ENCODE results near the gene PLA2G12A. TPM values are rescaled to one million over a fixed set of nuclear protein-coding genes. Genes with fewer than 3 reads are reported as not detected.

Gene PLA2G12A
- polyA plus RNA-seq, 6 donors from 2014 or later, result 16.0 to 37.6 (median 26.5) TPM

GRCh38 chr4:109718759-109719158, 11.1 kb downstream of the PLA2G12A start:
- H3K9me3 Mint-ChIP-seq, result no peaks in the 10 kb centered on the region

GRCh38 chr4:109713500-109713899, 16.4 kb downstream of the PLA2G12A start:
- Mint-ChIP-seq H3K9me3 (no peaks in the 10 kb centered on the region), H3K4me3 (no peak overlapping the region), H3K36me3 (peaks cover 0 to 16% of the 10 kb centered on the region in 2 donors), H3K4me1 (no peaks in the 10 kb centered on the region), H3K27me3 (no peaks in the 10 kb centered on the region), H3K27ac (no peak overlapping the region)
- DNase-seq, result no peak
- ATAC-seq (ENCODE audit: low read depth in 2 of 2), result no peak

More at GRCh38 chr4:109718759-109719158, 11.1 kb downstream of the PLA2G12A start:
- DNase-seq (no peak), ATAC-seq (ENCODE audit: low read depth in 2 of 2) (no peak)
- Mint-ChIP-seq H3K27ac (no peak overlapping the region), H3K4me1 (peaks cover 0 to 18% (median 16%) of the 10 kb centered on the region in 3 donors), H3K27me3 (no peaks in the 10 kb centered on the region), H3K4me3 (no peak overlapping the region), H3K36me3 (peaks cover 0 to 16% of the 10 kb centered on the region in 2 donors)

GRCh38 chr4:109708990-109709389, 20.9 kb downstream of the PLA2G12A start:
- Mint-ChIP-seq H3K27ac (no peak overlapping the region), H3K9me3 (no peaks in the 10 kb centered on the region), H3K27me3 (no peaks in the 10 kb centered on the region), H3K4me3 (peak overlapping the region in 1 of 8 donors; percentile 1), H3K36me3 (no peaks in the 10 kb centered on the region), H3K4me1 (peaks cover 2 to 3% (median 2%) of the 10 kb centered on the region in 3 donors)
- ATAC-seq (ENCODE audit: low read depth in 2 of 2), result no peak
- no peak for DNase-seq

- Mint-ChIP-seq H3K9me3 (no peaks in the 10 kb centered on the region), H3K27ac (no peak overlapping the region), H3K4me3 (peak overlapping the region in 1 of 8 donors; percentile 1), H3K4me1 (peaks cover 8% of the 10 kb centered on the region in 3 donors), H3K27me3 (no peaks in the 10 kb centered on the region), H3K36me3 (no peaks in the 10 kb centered on the region)
- ATAC-seq (ENCODE audit: low read depth in 2 of 2) (no peak), DNase-seq (no peak)
Observed at GRCh38 chr4:109708435-109708834, 21.4 kb downstream of the PLA2G12A start.

GRCh38 chr4:109703664-109704361, 26.1 kb downstream of the PLA2G12A start:
- Mint-ChIP-seq H3K4me1 (peaks cover 22 to 28% (median 23%) of the 10 kb centered on the region in 3 donors), H3K27ac (peak overlapping the region; percentile 63 to 88 (median 78)), H3K36me3 (no peaks in the 10 kb centered on the region), H3K9me3 (no peaks in the 10 kb centered on the region), H3K4me3 (peak overlapping the region; percentile 93 to 96 (median 95)), H3K27me3 (no peaks in the 10 kb centered on the region)
- no peak for ATAC-seq (ENCODE audit: low read depth in 2 of 2)
- DNase-seq, result no peak

GRCh38 chr4:109702950-109703663, 26.8 kb downstream of the PLA2G12A start, which contains the start of gene CASP6:
Gene CASP6 (minus strand): TSS chr4:109703445. CDS start chr4:109703395, 50 bp downstream.
- no peaks in the 10 kb centered on the region for H3K36me3 Mint-ChIP-seq
- ATAC-seq (ENCODE audit: low read depth in 2 of 2), result peak; percentile 87 to 90
- peaks cover 22 to 28% (median 23%) of the 10 kb centered on the region in 3 donors for H3K4me1 Mint-ChIP-seq

GRCh38 chr4:109701566-109702410, 28.1 kb downstream of the PLA2G12A start:
- Mint-ChIP-seq H3K4me3 (peak overlapping the region; percentile 93 to 96 (median 95)), H3K36me3 (no peaks in the 10 kb centered on the region), H3K9me3 (no peaks in the 10 kb centered on the region), H3K4me1 (peaks cover 22 to 28% (median 23%) of the 10 kb centered on the region in 3 donors), H3K27me3 (no peaks in the 10 kb centered on the region), H3K27ac (peak overlapping the region in 5 of 6 donors; percentile 23 to 89 (median 67))
- ATAC-seq (ENCODE audit: low read depth in 2 of 2), result no peak
- DNase-seq, result no peak

More at GRCh38 chr4:109702950-109703663, 26.8 kb downstream of the PLA2G12A start, which contains the start of gene CASP6:
- Mint-ChIP-seq H3K27me3 (no peaks in the 10 kb centered on the region), H3K9me3 (no peaks in the 10 kb centered on the region), H3K4me3 (peak within 1 kb of the TSS; percentile 93 to 96 (median 95)), H3K27ac (peak within 1 kb of the TSS; percentile 67 to 98 (median 78))
- DNase-seq, result peak; percentile 60

GRCh38 chr4:109699553-109700225, 30.2 kb downstream of the PLA2G12A start:
- H3K9me3 Mint-ChIP-seq, result no peaks in the 10 kb centered on the region
- DNase-seq, result no peak
- H3K27ac Mint-ChIP-seq, result no peak overlapping the region
- no peaks in the 10 kb centered on the region for H3K27me3 Mint-ChIP-seq
- peaks cover 22 to 28% (median 23%) of the 10 kb centered on the region in 3 donors for H3K4me1 Mint-ChIP-seq
- H3K36me3 Mint-ChIP-seq, result no peaks in the 10 kb centered on the region
- H3K4me3 Mint-ChIP-seq, result no peak overlapping the region
- no peak for ATAC-seq (ENCODE audit: low read depth in 2 of 2)

- Mint-ChIP-seq H3K9me3 (no peaks in the 10 kb centered on the region), H3K4me1 (peaks cover 17 to 22% (median 17%) of the 10 kb centered on the region in 3 donors), H3K36me3 (no peaks in the 10 kb centered on the region), H3K27ac (peak overlapping the region in 1 of 6 donors; percentile 30), H3K4me3 (no peak overlapping the region), H3K27me3 (no peaks in the 10 kb centered on the region)
- DNase-seq (no peak), ATAC-seq (ENCODE audit: low read depth in 2 of 2) (no peak)
Observed at GRCh38 chr4:109698656-109699055, 31.2 kb downstream of the PLA2G12A start.

- H3K4me1 Mint-ChIP-seq, result peaks cover 6 to 11% (median 11%) of the 10 kb centered on the region in 3 donors
- H3K9me3 Mint-ChIP-seq, result no peaks in the 10 kb centered on the region
- peak overlapping the region in 2 of 6 donors; percentile 53 to 78 for H3K27ac Mint-ChIP-seq
- H3K36me3 Mint-ChIP-seq, result peaks cover 16 to 29% of the 10 kb centered on the region in 2 donors
- no peak for ATAC-seq (ENCODE audit: low read depth in 2 of 2)
- H3K4me3 Mint-ChIP-seq, result peak overlapping the region in 1 of 8 donors; percentile 10
- H3K27me3 Mint-ChIP-seq, result no peaks in the 10 kb centered on the region
- no peak for DNase-seq
Observed at GRCh38 chr4:109691411-109691920, 38.4 kb downstream of the PLA2G12A start.

- H3K27me3 Mint-ChIP-seq, result no peaks in the 10 kb centered on the region
- peak overlapping the region in 4 of 6 donors; percentile 18 to 78 (median 46) for H3K27ac Mint-ChIP-seq
- H3K36me3 Mint-ChIP-seq, result peaks cover 16 to 29% of the 10 kb centered on the region in 2 donors
- H3K4me1 Mint-ChIP-seq, result peaks cover 6 to 11% (median 11%) of the 10 kb centered on the region in 3 donors
- peak overlapping the region in 1 of 8 donors; percentile 19 for H3K4me3 Mint-ChIP-seq
- ATAC-seq (ENCODE audit: low read depth in 2 of 2) (peak in 1 of 2 donors; percentile 28), DNase-seq (no peak)
- no peaks in the 10 kb centered on the region for H3K9me3 Mint-ChIP-seq
Observed at GRCh38 chr4:109690690-109691410, 39.0 kb downstream of the PLA2G12A start.

- ATAC-seq (ENCODE audit: low read depth in 2 of 2) (no peak), DNase-seq (no peak)
- no peak overlapping the region for H3K27ac Mint-ChIP-seq
- H3K36me3 Mint-ChIP-seq, result peaks cover 20 to 22% of the 10 kb centered on the region in 2 donors
- no peak overlapping the region for H3K4me3 Mint-ChIP-seq
- peaks cover 0 to 2% (median 0%) of the 10 kb centered on the region in 7 donors for H3K9me3 Mint-ChIP-seq
- H3K4me1 Mint-ChIP-seq, result peaks cover 0 to 14% (median 8%) of the 10 kb centered on the region in 3 donors
- H3K27me3 Mint-ChIP-seq, result no peaks in the 10 kb centered on the region
Observed at GRCh38 chr4:109684727-109685126, 45.1 kb downstream of the PLA2G12A start.
